Calu3 (cell line): ENCODE results near the gene SIRT5. TPM values are rescaled to one million over a fixed set of nuclear protein-coding genes. Genes with fewer than 3 reads are reported as not detected.

ENCODE experiments used
- BruUV-seq: library from RNA; stranded (reverse); fragments of 400-500 nt; replicated peaks from 2 replicates; lab custom pipeline; 2021; lab: Mats Ljungman, UMichigan
- CTCF ChIA-PET: fragments of 300-600 bp; sonication (Branson Sonifier 250); formaldehyde crosslinking; loops from one replicate; lab custom pipeline; 2022; ENCODE audit warnings: antibody characterized with exemption; lab: Charles Lee
- DNase-seq: peaks from one replicate; pipeline ENCODE4 v3.0.0; 2022
- H3K27ac Mint-ChIP-seq: one replicate; pipeline ENCODE4 v1.8.0; 2022; ENCODE audit warnings: mixed read lengths; ENCODE audit not compliant: unreplicated experiment
- H3K27me3 Mint-ChIP-seq: one replicate; pipeline ENCODE4 v1.8.0; 2022; ENCODE audit warnings: mixed read lengths; ENCODE audit not compliant: unreplicated experiment
- H3K36me3 Mint-ChIP-seq: one replicate; pipeline ENCODE4 v1.8.0; 2022; ENCODE audit warnings: mild to moderate bottlenecking, moderate library complexity, mixed read lengths; ENCODE audit not compliant: insufficient read depth, unreplicated experiment
- H3K4me1 Mint-ChIP-seq: one replicate; pipeline ENCODE4 v1.8.0; 2022; ENCODE audit warnings: mild to moderate bottlenecking, low read depth, mixed read lengths; ENCODE audit not compliant: unreplicated experiment
- H3K4me3 Mint-ChIP-seq: one replicate; pipeline ENCODE4 v1.8.0; 2022; ENCODE audit warnings: mild to moderate bottlenecking, low read depth, moderate library complexity, mixed read lengths; ENCODE audit not compliant: unreplicated experiment
- H3K9me3 Mint-ChIP-seq: one replicate; pipeline ENCODE4 v1.8.0; 2022; ENCODE audit warnings: low read depth, mixed read lengths; ENCODE audit not compliant: unreplicated experiment
- CTCF ChIP-seq: fragments of 200-600 bp; IDR thresholded peaks from one replicate; pipeline ENCODE4 v1.8.0; 2022; ENCODE audit warnings: antibody characterized with exemption; ENCODE audit not compliant: unreplicated experiment
- intact Hi-C: fragments of 100-400 bp; cut with micrococcal nuclease; formaldehyde crosslinking; loops from one replicate; pipeline ENCODE4 v1.10.0; 2022; ENCODE audit not compliant: unreplicated experiment
- total RNA-seq: library from RNA; stranded (reverse); gene quantifications from 2 replicates; pipeline ENCODE4 v1.2.3, GENCODE V29; 2022

Gene SIRT5
- total RNA-seq, 1 experiment from 2014 or later = 13.5 TPM

- Mint-ChIP-seq H3K9me3 (no peaks in the 10 kb centered on the region), H3K4me1 (no peaks in the 10 kb centered on the region), H3K27ac (no peak overlapping the region), H3K27me3 (no peaks in the 10 kb centered on the region), H3K4me3 (no peak overlapping the region), H3K36me3 (no peaks in the 10 kb centered on the region)
- no peak for DNase-seq
- BruUV-seq = no TSS peak
- CTCF ChIA-PET = no interaction called here
- TF ChIP-seq CTCF = no peak
- intact Hi-C loops = loop anchor here (5.0 kb wide), 1 partner anchor 47 kb away; no protein-coding TSS in a partner anchor
Observed at GRCh38 chr6:13660273-13660672, 85.9 kb downstream of the SIRT5 start.

GRCh38 chr6:13660893-13661292 lies 86.5 kb downstream of the SIRT5 start:
- H3K36me3 Mint-ChIP-seq = no peaks in the 10 kb centered on the region
- DNase-seq = no peak
- H3K4me1 Mint-ChIP-seq = peaks cover 4% of the 10 kb centered on the region
- H3K27ac Mint-ChIP-seq = no peak overlapping the region
- no peaks in the 10 kb centered on the region for H3K27me3 Mint-ChIP-seq
- TF ChIP-seq CTCF = no peak
- CTCF ChIA-PET = no interaction called here
- BruUV-seq = no TSS peak
- H3K4me3 Mint-ChIP-seq = no peak overlapping the region
- H3K9me3 Mint-ChIP-seq = no peaks in the 10 kb centered on the region
- intact Hi-C loops = loop anchor here (5.0 kb wide), 1 partner anchor 46 kb away; no protein-coding TSS in a partner anchor

GRCh38 chr6:13661647-13662046 lies 87.2 kb downstream of the SIRT5 start:
- intact Hi-C loops = loop anchor here (5.0 kb wide), 1 partner anchor 46 kb away; no protein-coding TSS in a partner anchor
- H3K4me1 Mint-ChIP-seq = peaks cover 8% of the 10 kb centered on the region
- no peak overlapping the region for H3K27ac Mint-ChIP-seq
- no peaks in the 10 kb centered on the region for H3K27me3 Mint-ChIP-seq
- H3K9me3 Mint-ChIP-seq = no peaks in the 10 kb centered on the region
- no peaks in the 10 kb centered on the region for H3K36me3 Mint-ChIP-seq
- no peak for TF ChIP-seq CTCF
- no peak for DNase-seq
- no TSS peak for BruUV-seq
- CTCF ChIA-PET = no interaction called here
- H3K4me3 Mint-ChIP-seq = no peak overlapping the region

- Mint-ChIP-seq H3K27ac (no peak overlapping the region), H3K36me3 (no peaks in the 10 kb centered on the region), H3K4me1 (peaks cover 8% of the 10 kb centered on the region), H3K9me3 (no peaks in the 10 kb centered on the region), H3K27me3 (no peaks in the 10 kb centered on the region), H3K4me3 (no peak overlapping the region)
- intact Hi-C loops = loop anchor here (5.0 kb wide), 1 partner anchor 45 kb away; no protein-coding TSS in a partner anchor
- DNase-seq = no peak
- TF ChIP-seq CTCF = no peak
- no TSS peak for BruUV-seq
- CTCF ChIA-PET = no interaction called here
Observed at GRCh38 chr6:13662651-13663334, 88.4 kb downstream of the SIRT5 start.
